SIG-M5 treated with dmso at 0.1 percent for 504 hours (cell line): Measurements from ENCODE around the gene FNDC3A.
"Not testable (repeated sequence)": the region's sequence is repeated elsewhere in the genome, so short reads cannot be mapped to it uniquely, and the experiment has no call there.

Experiments
- DNase-seq: peaks from one replicate; lab custom pipeline; 2025; ENCODE audit not compliant: unreplicated experiment; lab: John Stamatoyannopoulos, UW

FNDC3A gene

GRCh38 chr13:49132479-49133002 is 156.8 kb downstream of the FNDC3A start:
- peak; percentile 98 for DNase-seq

DNA sequence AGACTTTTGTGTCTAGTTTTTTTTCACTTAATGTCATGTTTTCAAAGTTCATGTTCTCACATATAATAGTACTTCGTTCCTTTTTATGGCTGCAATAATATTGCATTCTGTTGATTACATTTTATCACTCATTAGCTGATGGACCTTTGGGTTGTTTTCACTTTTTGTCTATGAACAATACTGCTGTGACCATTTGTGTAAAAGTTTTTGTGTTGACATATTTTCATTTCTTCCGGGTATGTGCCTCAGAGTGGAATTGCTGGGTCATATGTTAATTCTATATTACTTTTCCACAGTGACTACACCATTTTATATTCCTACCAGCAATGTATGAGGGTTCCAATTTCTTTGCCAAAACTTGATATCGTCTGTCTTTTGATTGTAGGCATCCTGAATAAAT is 158.6 kb downstream of the FNDC3A start:
- no peak for DNase-seq

GRCh38 chr13:49137138-49137643 is 161.5 kb downstream of the FNDC3A start:
- not testable (repeated sequence) for DNase-seq

- no peak for DNase-seq
Measured at GRCh38 chr13:49140910-49141611, 165.3 kb downstream of the FNDC3A start.

DNA sequence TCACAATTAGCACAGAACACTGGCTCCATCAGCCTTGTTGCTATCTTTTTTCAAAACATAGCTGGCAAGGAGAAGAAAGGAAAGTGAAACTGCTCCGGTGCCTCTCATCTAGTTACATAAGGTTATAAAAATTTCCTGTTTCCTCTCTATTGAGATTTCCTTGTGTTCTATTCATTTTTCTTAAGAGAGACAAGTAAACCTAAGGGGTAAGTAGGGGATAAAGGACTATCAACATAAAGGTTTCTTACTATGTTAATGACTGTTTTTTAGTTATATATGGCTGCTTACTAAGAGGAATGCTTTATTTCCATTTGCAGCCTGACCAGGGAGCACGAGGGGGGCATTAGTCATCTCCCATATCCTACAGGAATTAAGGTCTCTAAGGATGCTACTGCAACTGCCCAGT is 171.2 kb downstream of the FNDC3A start:
- no peak for DNase-seq

GRCh38 chr13:49148405-49148804 is 172.7 kb downstream of the FNDC3A start:
- DNase-seq: no peak

DNA sequence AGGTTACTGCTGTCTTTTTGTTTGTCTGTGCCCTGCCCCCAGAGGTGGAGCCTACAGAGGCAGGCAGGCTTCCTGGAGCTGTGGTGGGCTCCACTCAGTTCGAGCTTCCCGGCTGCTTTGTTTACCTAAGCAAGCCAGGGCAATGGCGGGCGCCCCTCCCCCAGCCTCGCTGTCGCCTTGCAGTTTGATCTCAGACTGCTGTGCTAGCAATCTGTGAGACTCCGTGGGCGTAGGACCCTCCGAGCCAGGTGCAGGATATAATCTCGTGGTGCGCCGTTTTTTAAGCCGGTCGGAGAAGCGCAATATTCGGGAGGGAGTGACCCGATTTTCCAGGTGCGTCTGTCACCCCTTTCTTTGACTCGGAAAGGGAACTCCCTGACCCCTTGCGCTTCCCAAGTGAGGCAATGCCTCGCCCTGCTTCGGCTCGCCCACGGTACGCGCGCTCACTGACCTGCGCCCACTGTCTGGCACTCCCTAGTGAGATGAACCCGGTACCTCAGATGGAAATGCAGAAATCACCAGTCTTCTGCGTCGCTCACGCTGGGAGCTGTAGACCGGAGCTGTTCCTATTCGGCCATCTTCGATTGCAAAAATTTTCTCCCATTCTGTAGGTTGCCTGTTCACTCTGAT is 182.4 kb downstream of the FNDC3A start:
- DNase-seq: not testable (repeated sequence)

- DNase-seq: not testable (repeated sequence)
Measured at GRCh38 chr13:49163162-49163561, 187.4 kb downstream of the FNDC3A start.

GRCh38 chr13:49164712-49165111 is 189.0 kb downstream of the FNDC3A start:
- DNase-seq: no peak

DNA sequence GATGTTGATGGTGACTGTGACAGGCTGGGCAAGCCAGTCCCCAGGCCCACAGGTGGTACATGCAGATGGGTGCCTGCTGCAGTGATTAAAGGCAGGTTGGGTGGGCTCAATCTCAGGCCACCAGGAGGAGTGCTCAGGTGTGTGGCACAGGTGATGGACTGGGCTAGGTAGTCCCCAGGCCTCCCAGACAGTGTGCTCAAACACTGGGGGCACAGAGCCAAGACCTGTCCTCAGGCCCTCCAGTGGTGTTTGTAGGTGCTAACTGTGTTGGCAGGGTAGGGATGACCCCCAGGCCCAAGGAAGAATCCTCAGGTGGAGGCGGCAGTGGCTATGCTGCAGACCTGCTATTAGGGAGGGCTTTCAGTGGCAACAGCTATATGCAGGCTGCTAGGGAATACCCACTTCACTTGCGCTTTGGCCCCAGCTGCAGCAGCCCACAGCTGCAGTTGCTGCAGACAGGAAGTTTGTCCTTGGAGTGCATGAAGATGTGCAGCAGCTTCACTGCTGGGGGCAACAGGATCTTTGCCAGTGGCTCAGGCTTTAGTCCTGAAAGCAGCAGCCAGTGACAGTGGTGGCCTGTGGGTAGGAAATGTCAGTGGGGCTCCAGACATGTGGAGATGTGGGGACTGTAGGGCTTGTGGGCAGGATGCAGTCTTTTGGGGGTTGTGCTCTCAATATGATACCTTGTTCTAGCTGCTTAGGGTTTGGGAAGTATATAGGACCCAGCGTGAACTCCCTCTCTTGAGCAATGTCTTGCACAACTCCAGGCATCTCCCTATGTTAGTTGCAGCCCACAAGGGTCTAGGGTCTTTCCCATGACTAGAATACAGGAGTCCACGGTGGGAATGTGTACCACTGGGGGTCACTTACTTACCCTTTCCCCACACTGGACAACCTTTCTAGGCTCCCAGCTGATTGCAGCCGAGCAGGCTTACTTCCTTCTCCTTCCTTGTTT is 190.4 kb downstream of the FNDC3A start:
- DNase-seq: peak; percentile 57

GRCh38 chr13:49171359-49171758 is 195.6 kb downstream of the FNDC3A start:
- no peak for DNase-seq

GRCh38 chr13:49183672-49184325 is 208.1 kb downstream of the FNDC3A start:
- no peak for DNase-seq

DNA sequence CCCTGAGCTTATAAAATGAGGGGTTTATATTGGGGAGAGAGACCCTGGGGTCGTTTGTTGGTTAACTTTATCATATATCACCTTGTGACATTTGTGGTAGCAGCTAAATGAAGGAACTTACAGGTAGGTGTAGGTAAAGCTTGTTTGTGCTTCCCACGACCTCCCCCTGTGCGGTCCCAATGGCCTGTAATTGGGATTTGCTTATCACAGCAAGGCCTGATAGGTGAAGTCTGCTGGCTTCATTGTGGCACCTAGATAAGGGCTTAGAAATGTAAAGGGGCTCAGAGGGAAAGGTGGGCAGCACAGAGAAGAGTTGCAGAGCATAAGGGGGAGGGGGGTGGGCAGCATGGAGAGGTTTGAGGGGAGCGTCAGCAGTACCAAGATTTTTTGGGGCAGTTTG is 208.9 kb downstream of the FNDC3A start:
- DNase-seq: no peak

GRCh38 chr13:49185264-49185663 is 209.6 kb downstream of the FNDC3A start:
- peak; percentile 9 for DNase-seq

- DNase-seq: no peak
Measured at GRCh38 chr13:49190901-49191300, 215.2 kb downstream of the FNDC3A start.

- DNase-seq: no peak
Measured at GRCh38 chr13:49206641-49207040, 230.9 kb downstream of the FNDC3A start.

DNA sequence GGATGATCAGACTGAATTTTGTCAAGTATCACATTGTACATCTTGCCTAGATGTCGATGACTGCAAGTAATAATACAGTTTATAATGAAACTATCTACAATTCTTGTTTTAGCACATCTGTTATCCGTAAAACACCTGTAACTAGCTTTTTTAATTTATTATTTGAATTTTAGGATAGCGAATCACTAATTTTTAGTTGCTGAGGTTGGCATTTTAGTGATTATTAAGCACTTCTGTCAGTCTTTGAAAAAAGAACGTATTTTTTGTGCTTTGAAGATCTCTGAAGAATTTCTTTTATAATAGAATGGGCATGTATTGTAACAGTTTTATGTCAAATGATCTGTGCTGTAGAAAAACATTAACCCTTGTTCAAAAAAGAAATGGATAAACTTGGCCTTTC is 232.9 kb downstream of the FNDC3A start:
- no peak for DNase-seq

- no peak for DNase-seq
Measured at GRCh38 chr13:49210114-49210513, 234.4 kb downstream of the FNDC3A start.

DNA sequence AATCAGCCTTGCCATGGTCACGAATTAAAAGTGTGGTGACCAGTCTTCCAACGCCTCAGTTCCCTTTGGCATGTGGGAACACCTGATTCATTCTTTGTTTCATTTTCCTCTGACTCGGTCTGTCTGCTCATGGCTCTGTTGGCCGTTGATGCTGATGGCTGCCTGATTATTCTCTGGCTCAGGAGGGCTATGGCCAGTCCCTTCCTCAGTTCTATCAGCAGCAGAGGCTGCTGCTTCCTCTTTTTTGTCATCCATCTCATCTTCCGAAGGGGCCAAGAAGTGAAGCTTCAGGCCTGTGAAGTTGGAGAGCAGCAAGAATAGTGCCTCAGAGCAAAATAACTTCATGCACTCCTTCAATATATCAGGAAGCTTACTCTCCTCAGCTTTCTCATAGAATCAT is 235.0 kb downstream of the FNDC3A start:
- DNase-seq: peak; percentile 7

- no peak for DNase-seq
Measured at GRCh38 chr13:49213539-49213938, 237.8 kb downstream of the FNDC3A start.
